ENCODE data around the gene SIRT3.

Gene SIRT3

DNA sequence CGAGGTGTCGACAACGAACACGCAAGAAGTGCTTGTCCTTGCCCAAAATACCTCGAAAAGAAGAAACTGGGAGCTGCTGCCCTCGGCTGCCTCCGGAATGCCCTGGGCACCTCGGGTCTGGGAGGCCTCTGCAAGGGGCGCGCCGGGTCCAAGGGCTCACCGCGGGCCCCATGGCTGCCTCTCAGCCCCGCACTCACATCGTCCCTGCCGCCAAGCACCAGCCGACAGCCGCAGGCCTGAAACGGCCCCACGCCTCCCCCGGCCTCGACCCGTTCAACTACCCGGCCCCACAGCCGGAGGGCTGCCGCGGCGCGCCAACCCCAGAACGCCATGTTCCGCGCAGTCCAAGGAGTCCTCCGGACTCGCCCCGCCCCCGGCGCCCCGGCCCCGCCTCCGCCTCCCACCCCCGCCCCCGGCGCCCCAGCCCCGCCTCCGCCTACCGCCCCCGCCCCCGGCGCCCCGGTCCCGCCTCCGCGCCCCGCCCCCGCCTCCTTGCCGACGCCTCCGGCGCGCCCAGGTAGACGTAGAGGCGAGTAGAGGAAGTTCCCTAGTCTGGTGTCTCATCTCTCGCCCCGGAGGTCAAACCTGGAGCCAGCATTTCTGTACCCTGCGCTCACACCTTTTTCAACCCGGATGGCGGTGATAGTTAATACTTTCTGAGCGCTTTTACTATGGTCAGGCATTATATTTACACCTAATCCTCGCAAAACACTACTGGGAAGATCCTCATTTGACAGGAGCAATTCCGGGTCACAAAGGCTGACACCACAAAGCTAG lies at the start of gene SIRT3:
Gene SIRT3, minus strand, starts transcription at position 346 of the 777 bp plus-strand sequence. Its CDS starts 14 bp downstream, at position 332.
- DNase-seq (ENCODE audit: low spot score) = peak; percentile 99

DNA sequence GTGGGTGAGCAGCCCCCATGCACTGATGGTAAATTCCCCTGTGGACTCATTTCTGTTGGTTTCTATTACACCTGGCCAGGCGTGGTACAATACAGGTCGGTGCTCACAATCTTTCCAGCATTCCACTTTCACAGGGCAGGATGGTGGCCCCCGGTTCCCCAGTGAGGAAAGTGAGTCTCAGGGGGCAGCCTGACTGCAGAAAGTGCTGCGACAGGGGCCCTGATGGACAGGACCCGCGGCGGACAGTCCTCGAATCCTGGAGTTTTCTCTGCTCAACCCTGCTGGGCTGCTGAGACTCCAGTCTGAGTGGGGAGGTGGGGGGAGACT lies 49.7 kb upstream of the SIRT3 start:
- no peak for DNase-seq (ENCODE audit: low spot score)

DNA sequence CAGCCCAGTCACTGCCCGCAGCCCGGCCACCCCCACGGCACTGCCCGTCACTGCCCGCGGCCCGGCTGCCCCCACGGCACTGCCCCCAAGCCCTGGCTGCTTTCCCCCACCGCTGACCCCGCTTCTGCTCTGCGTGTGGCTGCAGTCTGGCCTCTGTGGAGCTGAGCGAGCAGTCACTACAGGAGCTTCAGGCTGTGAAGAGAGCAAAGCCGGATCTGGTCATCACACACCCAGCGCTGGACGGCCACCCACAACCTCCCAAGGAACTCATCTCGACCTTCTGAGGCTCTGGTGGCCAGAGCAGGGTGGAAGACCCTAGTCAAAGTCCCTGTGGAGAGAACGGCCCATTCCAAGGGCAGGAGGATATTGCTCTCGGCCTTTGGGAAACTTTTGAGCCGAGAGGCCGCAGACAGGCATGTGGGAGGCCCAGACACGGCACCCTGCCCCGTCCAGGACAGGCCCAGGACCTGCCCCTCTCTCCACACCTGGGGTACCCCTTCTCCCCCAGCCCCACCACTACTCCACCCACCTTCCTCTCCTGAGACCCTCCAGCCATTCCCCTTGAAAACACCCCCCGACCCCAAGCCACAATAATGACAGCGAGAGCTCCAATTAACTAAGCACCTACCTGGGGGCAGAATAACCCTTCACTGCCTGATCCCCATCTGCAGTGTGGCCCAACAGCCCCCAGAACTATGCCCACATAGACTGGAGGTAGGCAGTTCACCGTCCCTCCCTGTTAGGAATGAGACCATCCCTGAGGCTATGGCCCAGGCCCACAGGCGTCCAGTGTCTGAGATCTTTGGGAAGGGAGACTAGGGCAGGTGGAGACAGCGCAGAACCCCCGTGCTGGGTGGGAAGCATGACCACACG lies 49.1 kb upstream of the SIRT3 start:
- no peak for DNase-seq (ENCODE audit: low spot score)

DNA sequence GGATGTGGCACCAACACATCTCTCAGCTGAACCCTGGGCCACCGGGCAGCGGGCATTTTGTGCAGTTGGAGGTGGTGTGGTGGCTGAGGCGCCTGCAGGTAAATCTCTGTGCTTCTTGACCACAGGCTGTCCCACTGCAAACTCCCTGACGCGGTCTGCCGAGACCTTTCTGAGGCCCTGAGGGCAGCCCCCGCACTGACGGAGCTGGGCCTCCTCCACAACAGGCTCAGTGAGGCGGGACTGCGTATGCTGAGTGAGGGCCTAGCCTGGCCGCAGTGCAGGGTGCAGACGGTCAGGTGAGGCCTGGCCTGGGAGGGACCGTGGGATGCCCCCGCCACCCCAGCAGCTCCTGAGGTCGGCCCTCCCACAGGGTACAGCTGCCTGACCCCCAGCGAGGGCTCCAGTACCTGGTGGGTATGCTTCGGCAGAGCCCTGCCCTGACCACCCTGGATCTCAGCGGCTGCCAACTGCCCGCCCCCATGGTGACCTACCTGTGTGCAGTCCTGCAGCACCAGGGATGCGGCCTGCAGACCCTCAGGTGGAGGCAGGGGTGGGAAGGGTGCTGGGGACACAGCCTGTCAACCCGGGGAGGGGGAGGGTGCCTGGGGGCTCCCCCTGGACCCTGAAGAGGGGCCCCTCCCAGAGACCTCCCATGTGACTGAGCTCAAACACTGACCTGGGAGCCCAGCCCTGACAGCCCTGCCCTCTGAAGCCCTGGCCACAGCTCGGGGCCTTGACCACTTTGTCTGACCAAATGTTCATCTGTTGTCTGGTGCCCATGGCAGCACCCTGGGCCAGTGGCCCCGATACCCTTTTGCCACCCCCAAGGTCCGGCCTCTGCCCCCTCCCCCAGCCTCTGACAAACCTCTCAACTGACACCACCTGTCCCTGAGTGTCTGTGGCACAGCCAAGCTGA lies 48.2 kb upstream of the SIRT3 start:
- no peak for DNase-seq (ENCODE audit: low spot score)

GRCh38 chr11:283405-284104 lies 47.4 kb upstream of the SIRT3 start:
- DNase-seq (ENCODE audit: low spot score) = no peak

- no peak for DNase-seq (ENCODE audit: low spot score)
Observed at GRCh38 chr11:282630-283360, 46.7 kb upstream of the SIRT3 start.

- DNase-seq (ENCODE audit: low spot score) = no peak
Observed at GRCh38 chr11:282171-282570, 46.0 kb upstream of the SIRT3 start.

- DNase-seq (ENCODE audit: low spot score) = no peak
Observed at GRCh38 chr11:281486-282161, 45.5 kb upstream of the SIRT3 start.

- DNase-seq (ENCODE audit: low spot score) = no peak
Observed at GRCh38 chr11:280706-281485, 44.8 kb upstream of the SIRT3 start.

GRCh38 chr11:279966-280705 lies 44.0 kb upstream of the SIRT3 start:
- DNase-seq (ENCODE audit: low spot score) = peak; percentile 68

GRCh38 chr11:279040-279965 lies 43.2 kb upstream of the SIRT3 start:
- DNase-seq (ENCODE audit: low spot score) = no peak

DNA sequence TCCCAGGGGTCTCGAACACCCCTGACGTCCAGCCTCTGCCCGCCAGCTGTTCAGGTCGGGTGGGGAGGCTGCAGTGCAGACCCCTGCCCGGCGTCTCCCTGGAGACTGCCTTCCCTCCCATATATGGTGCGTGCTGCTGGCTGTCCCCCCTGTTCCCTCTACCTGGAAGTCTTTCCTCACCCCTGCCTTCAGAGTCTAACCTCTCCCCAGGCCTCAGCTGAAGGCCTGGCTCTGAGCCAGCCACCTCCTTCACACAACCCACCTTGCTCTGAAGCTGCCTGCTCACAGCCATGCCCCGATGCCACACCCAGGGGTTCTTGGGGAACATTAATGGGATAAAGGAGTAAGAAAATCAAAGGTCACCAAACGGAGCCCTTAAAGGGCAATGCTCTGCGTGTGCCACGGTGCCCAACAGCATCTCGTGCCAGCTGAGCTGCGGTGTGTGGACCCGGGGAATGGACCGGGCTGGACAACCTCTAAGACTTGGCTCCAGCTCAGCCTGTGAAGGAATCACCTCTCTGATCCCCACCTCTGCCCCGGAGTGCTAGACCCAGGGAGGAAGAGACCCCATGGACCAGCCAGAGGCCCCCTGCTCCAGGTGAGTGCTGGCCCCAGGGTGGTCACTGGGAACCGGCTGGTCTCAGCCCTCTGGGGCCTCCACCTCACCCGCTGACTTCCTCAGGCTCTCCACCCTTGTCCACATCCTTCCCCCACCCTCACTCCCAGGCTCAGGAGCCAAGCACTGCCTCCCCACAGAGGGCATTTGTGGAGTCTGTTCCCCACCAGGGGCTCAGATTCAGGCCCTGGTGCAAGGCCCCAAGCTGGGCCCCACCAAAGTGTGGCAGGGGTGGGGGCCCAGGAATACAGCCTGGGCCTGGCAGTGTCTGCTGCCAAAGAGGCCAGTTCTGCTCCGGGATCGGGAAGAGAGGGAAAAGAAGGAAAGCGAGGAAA lies 42.1 kb upstream of the SIRT3 start, which contains the start of gene NLRP6:
Gene NLRP6, plus strand, starts transcription at position 407 of the 951 bp plus-strand sequence. Its CDS starts 163 bp downstream, at position 570.
- no peak for DNase-seq (ENCODE audit: low spot score)

- DNase-seq (ENCODE audit: low spot score) = no peak
Observed at GRCh38 chr11:276219-276618, 40.1 kb upstream of the SIRT3 start.

- no peak for DNase-seq (ENCODE audit: low spot score)
Observed at GRCh38 chr11:272931-273198, 36.7 kb upstream of the SIRT3 start.

- no peak for DNase-seq (ENCODE audit: low spot score)
Observed at GRCh38 chr11:272195-272930, 36.2 kb upstream of the SIRT3 start.

DNA sequence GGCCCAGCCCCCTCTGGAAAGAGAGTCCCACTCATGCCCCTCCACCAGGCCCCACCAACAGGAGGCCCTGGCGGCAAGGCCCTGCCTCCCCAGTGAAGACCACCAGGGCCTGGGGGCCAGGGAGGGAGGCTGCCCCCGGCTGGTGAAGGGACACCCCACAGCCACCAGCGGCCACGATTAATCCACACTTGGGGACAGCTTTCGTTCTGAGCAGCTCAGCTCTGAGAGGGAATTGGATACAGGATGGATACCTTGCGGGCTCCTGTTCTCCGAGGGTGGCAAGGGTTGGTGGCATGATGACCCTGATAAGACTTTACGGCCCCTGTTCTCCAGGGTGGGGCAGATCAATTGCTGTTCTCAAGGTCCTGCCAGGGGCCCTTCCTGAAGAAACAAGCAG lies 35.2 kb upstream of the SIRT3 start:
- DNase-seq (ENCODE audit: low spot score) = no peak
